ENCODE measurements around the gene ASB2. TPM values are rescaled to one million over a fixed set of nuclear protein-coding genes. Genes with fewer than 3 reads are reported as not detected.

The ASB2 gene
- total RNA-seq, 3 donors from 2014 or later (not counting 1 experiment from before 2014, with no cell fraction given) = 3.7 to 7.2 (median 4.8) TPM

DNA sequence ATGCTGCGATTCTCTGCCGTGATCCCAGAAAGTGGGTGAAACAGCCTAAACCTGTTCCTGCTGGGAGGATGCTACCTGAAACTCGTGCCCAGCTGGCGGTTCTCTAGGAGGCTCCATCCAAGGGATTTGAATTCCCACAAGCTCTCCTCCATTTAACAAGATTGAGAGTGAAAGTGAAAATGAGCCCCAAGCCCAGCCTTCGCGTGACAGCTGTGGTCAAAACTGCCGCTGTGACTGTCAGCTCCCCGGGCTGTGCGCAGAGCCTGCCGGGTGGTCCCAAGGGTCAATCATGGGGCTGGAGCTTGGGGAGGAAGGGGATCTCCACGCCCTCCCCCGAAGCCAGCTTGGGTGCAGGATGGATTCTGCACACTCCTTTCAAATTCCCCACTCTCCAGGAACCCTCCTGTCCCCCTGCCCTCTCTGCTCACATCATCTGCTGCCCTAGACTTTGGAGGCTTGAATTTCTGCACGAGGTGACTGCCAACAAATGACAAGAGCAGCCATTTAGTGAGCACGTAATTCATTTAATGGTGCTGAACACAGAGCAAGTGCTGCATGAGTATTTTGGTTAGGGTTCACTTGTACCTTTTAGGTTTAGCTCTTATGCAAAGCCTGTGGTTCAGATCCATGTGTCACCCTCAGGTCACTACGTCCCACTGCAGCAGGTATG lies 5.3 kb downstream of the ASB2 start:
- 7% methylated on average over 14 of the region's 15 CpGs for WGBS (ENCODE audit: insufficient coverage)
- H3K9me3 Mint-ChIP-seq = no peaks in the 10 kb centered on the region
- peak overlapping the region; percentile 82 for H3K4me3 ChIP-seq (ENCODE audit: low read length)
- intact Hi-C loops (cut with micrococcal nuclease) = loop anchor here (1.0 to 2.0 kb wide), 3 partner anchors 16 to 32 kb away; no protein-coding TSS in a partner anchor
- H3K36me3 Mint-ChIP-seq = no peaks in the 10 kb centered on the region
- ATAC-seq (peak; percentile 75 to 81 (median 79)), DNase-seq (peak; percentile 51 to 74)
- peaks cover 10 to 12% of the 10 kb centered on the region in 2 donors for H3K27me3 Mint-ChIP-seq (ENCODE audit: low read depth in 2 of 2)
- peaks cover 57% of the 10 kb centered on the region for H3K4me1 ChIP-seq (ENCODE audit: control insufficient read depth, insufficient read depth, low read length)
- H3K9me3 ChIP-seq (ENCODE audit: control insufficient read depth, insufficient read depth, low read length) = no peaks in the 10 kb centered on the region
- TF ChIP-seq, protein P1, sequence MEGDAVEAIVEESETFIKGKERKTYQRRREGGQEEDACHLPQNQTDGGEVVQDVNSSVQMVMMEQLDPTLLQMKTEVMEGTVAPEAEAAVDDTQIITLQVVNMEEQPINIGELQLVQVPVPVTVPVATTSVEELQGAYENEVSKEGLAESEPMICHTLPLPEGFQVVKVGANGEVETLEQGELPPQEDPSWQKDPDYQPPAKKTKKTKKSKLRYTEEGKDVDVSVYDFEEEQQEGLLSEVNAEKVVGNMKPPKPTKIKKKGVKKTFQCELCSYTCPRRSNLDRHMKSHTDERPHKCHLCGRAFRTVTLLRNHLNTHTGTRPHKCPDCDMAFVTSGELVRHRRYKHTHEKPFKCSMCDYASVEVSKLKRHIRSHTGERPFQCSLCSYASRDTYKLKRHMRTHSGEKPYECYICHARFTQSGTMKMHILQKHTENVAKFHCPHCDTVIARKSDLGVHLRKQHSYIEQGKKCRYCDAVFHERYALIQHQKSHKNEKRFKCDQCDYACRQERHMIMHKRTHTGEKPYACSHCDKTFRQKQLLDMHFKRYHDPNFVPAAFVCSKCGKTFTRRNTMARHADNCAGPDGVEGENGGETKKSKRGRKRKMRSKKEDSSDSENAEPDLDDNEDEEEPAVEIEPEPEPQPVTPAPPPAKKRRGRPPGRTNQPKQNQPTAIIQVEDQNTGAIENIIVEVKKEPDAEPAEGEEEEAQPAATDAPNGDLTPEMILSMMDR (IDR thresholded peaks at IDR 0.05) = peak; percentile 8
- peaks cover 20 to 30% of the 10 kb centered on the region in 2 donors for H3K4me1 Mint-ChIP-seq
- H3K27ac Mint-ChIP-seq = peak overlapping the region; percentile 76 to 92
- no peaks in the 10 kb centered on the region for H3K36me3 ChIP-seq (ENCODE audit: control insufficient read depth, insufficient read depth, low read length)
- peak overlapping the region; percentile 92 for H3K4me3 Mint-ChIP-seq
- H3K27ac ChIP-seq (ENCODE audit: low read length) = peak overlapping the region; percentile 49
- H3K27me3 ChIP-seq (ENCODE audit: control insufficient read depth, insufficient read depth, low read length) = peaks cover 5% of the 10 kb centered on the region

DNA sequence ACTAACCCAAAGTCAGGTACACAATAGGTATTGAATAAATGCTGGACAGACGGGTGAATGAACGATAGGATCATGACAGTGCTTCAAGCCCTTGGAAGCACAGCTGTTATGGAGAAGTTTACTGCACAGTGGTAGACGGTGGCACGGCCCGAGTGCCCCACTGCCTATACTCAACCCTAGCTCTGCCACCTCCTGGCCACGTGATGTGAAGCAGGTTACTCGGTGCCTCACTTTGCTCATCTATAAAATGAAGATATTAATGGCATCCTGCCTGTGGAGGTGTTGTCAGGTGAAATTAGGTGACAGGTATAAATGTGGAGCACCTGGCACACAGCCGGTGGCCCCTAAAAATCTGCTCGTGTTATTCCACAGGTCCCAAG lies 5.8 kb downstream of the ASB2 start:
- H3K4me3 ChIP-seq (ENCODE audit: low read length) = peak overlapping the region; percentile 82
- no peaks in the 10 kb centered on the region for H3K36me3 ChIP-seq (ENCODE audit: control insufficient read depth, insufficient read depth, low read length)
- peaks cover 4% of the 10 kb centered on the region for H3K27me3 ChIP-seq (ENCODE audit: control insufficient read depth, insufficient read depth, low read length)
- WGBS (ENCODE audit: insufficient coverage) = 15% methylated on average over 9 of the region's 9 CpGs
- peak overlapping the region; percentile 76 to 92 for H3K27ac Mint-ChIP-seq
- TF ChIP-seq, protein P1 (IDR thresholded peaks at IDR 0.05) = peak; percentile 73
- no peaks in the 10 kb centered on the region for H3K36me3 Mint-ChIP-seq
- peak overlapping the region; percentile 49 for H3K27ac ChIP-seq (ENCODE audit: low read length)
- intact Hi-C loops (cut with micrococcal nuclease) = loop anchor here (1.0 to 2.0 kb wide), 3 partner anchors 16 to 31 kb away; no protein-coding TSS in a partner anchor
- H3K4me3 Mint-ChIP-seq = peak overlapping the region; percentile 92
- DNase-seq (peak; percentile 64 to 86), ATAC-seq (peak; percentile 90 to 94 (median 92))
- H3K4me1 ChIP-seq (ENCODE audit: control insufficient read depth, insufficient read depth, low read length) = peaks cover 57% of the 10 kb centered on the region
- H3K9me3 Mint-ChIP-seq = no peaks in the 10 kb centered on the region
- H3K4me1 Mint-ChIP-seq = peaks cover 18 to 30% of the 10 kb centered on the region in 2 donors
- H3K27me3 Mint-ChIP-seq (ENCODE audit: low read depth in 2 of 2) = peaks cover 6 to 9% of the 10 kb centered on the region in 2 donors
- H3K9me3 ChIP-seq (ENCODE audit: control insufficient read depth, insufficient read depth, low read length) = no peaks in the 10 kb centered on the region

DNA sequence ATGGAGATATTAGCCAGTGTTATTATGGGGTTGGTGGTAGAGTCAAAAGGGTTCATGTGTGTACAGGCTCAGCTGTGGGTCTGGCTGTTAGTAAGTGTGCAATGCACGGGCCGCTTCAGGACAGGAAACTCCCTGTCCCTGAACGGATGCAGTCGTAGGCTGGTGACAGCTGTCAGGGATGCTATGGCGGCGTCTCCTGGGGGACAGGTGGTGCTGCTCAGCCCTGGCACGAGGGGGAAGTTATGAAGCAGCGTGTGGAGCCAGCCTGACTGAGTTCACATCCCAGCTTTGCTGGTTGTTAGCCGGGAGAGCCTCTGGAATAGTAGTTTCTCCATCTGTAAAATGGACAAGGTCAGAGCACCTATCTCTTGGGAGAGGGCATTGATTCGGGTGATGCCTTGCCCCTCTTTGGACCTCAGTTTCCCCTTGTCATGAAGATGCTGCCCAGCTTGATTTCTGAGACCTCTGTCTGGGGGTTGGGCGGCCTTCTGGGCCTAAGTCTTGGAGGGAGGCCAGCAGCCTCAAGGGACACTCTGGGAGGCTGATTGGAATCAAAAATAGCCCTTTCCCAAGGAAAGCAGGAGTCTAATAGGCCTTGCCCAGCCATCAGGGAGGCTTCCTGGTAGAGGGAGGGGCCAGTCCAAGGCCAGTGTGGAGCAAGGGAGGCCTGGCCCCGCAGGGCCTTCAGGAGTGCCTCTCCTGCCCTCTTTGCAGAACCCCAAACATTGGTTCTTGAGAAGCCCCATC lies 7.1 kb downstream of the ASB2 start:
- H3K36me3 ChIP-seq (ENCODE audit: control insufficient read depth, insufficient read depth, low read length) = no peaks in the 10 kb centered on the region
- peak overlapping the region in 1 of 2 donors; percentile 68 for H3K27ac Mint-ChIP-seq
- DNase-seq (no peak), ATAC-seq (no peak)
- no peaks in the 10 kb centered on the region for H3K9me3 ChIP-seq (ENCODE audit: control insufficient read depth, insufficient read depth, low read length)
- H3K27me3 Mint-ChIP-seq (ENCODE audit: low read depth in 2 of 2) = peaks cover 4% of the 10 kb centered on the region in 2 donors
- WGBS (ENCODE audit: insufficient coverage) = 66% methylated on average over 12 of the region's 12 CpGs
- peaks cover under 1% of the 10 kb centered on the region for H3K27me3 ChIP-seq (ENCODE audit: control insufficient read depth, insufficient read depth, low read length)
- no peaks in the 10 kb centered on the region for H3K36me3 Mint-ChIP-seq
- peaks cover 59% of the 10 kb centered on the region for H3K4me1 ChIP-seq (ENCODE audit: control insufficient read depth, insufficient read depth, low read length)
- H3K27ac ChIP-seq (ENCODE audit: low read length) = no peak overlapping the region
- peaks cover 3 to 6% of the 10 kb centered on the region in 2 donors for H3K9me3 Mint-ChIP-seq
- H3K4me1 Mint-ChIP-seq = peaks cover 31 to 40% of the 10 kb centered on the region in 2 donors
- intact Hi-C loops (cut with micrococcal nuclease) = no loop called here
- H3K4me3 Mint-ChIP-seq = no peak overlapping the region
- H3K4me3 ChIP-seq (ENCODE audit: low read length) = no peak overlapping the region
- TF ChIP-seq, protein P1 (IDR thresholded peaks at IDR 0.05) = no peak
